HPDE6-E6E7 (cell line): ENCODE results near the gene SVOP.
"Not testable (repeated sequence)": the region's sequence is repeated elsewhere in the genome, so short reads cannot be mapped to it uniquely, and the experiment has no call there.

Experiments
- DNase-seq: peaks from one replicate; pipeline ENCODE4 v3.0.0; 2011; ENCODE audit warnings: missing footprints; ENCODE audit errors: extremely low spot score

The SVOP gene

DNA sequence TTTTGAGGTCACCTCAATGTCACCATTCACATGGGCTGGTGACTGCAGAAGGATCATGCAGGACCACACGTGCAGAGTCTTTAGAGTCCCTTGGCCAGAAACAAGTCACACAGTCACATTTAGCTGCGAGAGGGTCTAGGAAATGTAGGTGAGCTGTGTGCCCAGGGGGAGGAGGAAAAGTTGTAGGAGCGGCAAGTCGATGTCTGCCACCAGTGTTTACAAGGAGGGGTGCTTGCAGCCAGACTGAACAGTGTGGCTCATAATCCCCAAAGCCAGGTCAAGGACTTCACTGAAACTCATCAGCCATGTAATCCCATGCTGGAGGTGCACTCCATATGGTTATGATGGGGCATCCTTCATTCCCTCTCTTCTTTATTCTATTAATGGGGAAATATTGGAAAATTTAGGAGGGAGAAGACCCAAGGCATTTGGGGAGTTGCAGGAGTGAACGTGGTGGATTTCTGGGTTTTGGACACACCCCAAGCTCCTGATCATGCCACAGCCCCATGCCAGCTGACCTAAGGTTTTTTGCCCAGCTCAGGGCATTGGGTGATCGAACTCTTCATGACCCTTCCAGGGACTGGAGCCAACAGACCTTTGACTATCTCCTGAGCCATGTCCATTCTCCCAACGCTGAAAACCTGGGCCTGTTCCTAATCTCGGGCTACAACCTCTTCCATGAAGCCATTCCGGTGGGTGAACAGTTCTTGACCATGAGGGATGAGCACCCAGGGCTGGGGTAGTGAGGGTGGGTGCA, 133.8 kb downstream of the SVOP start:
- DNase-seq, result no peak

DNA sequence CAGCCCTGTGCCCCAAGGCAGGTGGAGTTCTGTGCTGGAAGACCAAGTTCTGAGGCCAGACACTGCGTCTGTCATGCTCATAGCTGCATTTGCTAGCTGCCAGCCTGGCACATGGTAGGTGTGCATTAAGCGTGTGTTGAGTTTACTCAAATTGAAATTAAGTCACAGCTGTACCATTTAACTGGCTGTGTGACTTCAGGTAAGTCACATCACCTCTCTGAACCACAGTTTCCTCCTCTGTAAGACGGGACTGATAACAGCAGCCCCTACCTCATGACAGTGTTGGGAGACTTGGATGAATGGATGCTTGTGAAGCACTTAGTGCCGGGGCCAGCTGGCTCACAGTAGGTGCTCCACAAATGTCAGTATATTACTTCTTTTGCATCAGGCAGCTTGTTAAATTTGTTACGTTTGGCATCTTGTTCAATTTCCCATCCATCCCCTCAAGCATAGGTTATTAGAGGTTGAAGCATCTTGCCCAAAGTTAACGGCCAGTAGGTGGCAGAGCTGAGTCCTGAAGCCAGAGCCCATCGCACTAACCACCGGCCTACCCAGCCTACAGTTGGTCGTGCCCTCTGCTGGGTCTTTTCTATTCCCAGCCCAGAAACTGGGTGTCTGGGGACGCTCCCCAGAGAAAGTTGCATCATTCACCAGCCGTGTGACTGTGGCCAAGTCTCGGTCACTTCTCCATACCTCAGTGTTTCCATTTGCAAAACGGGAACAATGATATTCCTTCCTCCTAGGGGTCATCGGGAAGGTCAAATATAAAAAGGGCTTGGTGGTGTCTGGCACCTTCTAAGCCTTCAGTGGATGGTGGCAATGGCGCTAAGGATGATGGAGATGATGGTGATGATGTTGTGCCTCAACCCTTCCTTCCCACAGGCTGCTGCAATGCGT, 136.5 kb downstream of the SVOP start:
- DNase-seq, result no peak

DNA sequence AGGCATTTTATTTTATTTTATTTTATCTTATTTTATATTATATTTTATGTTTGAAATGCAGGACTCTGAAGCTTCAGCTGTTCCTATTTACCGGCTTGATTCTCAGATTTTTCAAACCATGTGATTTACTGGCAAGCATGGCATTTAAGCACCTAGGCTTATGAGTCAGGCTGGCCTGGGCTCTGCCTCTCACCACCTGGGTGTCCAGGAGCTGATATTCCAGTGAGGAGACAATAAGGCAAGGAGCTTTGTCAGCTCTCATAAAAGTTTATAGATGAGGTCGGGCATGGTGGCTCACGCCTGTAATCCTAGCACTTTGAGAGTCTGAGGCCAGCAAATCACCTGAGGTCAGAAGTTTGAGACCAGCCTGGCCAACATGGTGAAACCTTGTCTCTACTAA, 138.9 kb downstream of the SVOP start:
- peak; percentile 55 for DNase-seq

DNA sequence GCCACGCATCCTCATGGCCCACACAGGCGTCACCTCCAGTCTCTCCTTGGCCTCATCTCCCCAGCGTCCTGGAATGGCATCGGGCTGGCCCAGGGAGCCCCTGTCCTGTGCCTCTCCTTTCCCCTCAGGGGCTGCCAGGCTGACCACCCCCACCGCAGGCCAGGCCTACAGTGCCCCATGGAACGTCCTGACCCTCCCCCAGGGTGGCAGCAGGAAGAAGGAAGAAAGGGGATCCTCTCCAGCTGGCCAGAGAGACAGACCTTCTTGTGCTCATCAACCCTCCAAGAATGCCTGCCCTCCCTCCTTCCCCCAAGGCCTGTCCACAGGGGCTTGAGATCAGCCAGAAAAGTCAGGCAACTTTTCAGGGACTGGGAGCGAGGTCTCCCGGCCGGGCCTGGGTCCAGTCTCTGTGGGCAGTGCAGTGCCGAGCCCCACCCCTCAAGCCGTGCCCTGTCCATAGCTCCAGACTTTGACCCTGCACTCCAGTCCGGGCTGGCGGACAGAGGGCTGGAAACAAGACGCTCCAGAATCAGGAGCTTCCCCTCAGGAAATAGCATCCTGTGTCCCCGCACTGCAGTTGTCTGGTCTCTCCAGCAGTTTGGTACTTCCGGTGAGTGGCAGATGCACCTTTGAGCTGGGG, 141.1 kb downstream of the SVOP start, which contains the start of gene DAO:
DAO (plus strand) TSS at position 478 of the 640 bp plus-strand sequence. CDS start 4,915 bp downstream, outside the sequence.
- no peak for DNase-seq

DNA sequence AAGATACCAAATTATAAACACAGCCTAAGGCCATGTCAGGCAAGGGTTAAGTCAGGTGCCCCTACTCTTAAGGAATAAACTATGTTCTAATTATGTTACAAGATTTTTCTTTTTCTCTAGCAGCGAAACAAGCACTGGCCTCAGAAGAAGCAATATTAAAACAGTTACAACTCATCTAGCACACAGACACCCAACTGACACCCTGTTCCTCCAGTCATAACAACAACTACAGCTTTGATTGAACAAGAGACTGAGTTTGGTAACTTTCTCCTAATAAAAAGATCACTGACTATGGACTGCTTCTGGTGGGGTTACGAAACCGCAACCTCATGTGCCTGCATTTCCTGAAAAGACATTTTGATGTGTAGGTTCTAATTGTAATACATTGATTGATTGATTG, 144.3 kb downstream of the SVOP start:
- no peak for DNase-seq

DNA sequence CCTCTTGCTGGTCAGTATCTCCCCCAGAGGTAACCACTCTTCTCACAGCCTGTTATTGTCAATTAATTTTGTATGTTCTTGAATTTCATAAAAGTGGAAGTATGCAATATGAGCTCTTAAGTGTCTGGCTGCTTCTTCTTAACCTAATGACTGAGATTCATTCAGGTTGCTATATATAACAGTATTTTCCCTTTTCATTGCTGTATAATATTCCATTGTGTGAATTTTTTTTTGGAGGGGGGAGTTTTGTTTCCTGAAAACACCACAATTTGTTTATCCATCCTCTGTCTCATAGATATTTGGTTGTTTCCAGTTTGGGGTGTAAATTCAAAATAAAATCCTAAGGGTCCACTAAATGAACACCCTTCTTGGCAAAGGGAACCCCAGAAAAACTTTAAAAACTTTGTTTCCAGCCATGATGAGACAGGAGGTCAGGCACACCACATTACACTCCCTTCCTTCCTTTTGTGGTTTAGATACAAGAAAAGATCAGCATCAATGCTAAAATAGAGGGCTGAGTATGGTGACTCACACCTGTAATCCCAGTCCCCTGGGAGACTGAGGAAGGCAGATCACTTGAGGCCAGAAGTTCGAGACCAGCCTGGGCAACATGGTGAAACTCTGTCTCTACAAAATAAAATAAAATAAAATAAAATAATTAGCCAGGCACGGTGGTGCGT, 145.0 kb downstream of the SVOP start:
- DNase-seq, result no peak

DNA sequence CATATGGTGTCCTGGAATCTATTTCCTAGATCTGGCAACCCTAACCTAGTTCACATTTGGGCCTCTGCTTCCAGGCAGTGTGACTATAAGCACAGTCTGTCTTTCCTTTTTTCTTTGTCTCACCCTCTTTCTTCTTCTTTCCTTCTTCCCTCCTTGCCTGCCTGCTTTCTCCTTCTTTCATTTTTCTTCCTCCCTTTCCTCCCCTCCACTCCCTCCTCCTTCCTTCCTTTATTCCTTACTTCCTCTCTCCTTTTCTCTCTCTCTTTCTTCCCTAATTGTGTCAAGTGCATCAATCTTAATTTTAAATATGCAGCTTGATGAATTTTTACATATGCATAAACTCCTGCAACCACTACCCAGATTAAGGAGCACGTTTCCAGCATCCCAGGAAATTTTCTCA, 145.6 kb downstream of the SVOP start:
- no peak for DNase-seq

DNA sequence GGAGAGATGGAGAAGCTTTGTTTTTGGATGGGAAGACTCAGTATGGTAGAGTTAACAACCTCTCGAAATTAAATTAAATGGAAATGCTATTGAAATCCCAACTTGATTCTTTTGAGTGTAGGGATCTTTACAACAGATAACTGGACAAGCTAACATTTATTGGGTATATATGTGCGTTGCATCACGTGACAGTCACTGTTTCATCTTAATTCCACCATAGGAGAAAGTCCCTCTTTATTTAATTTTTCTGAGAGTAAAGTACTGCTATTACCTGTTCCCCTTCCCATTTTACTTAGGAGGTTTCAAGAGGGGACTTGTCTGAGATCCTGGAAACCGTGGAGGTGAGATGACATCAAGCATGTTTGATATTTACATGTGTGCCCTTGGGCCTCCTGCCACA, 152.1 kb downstream of the SVOP start:
- no peak for DNase-seq

DNA sequence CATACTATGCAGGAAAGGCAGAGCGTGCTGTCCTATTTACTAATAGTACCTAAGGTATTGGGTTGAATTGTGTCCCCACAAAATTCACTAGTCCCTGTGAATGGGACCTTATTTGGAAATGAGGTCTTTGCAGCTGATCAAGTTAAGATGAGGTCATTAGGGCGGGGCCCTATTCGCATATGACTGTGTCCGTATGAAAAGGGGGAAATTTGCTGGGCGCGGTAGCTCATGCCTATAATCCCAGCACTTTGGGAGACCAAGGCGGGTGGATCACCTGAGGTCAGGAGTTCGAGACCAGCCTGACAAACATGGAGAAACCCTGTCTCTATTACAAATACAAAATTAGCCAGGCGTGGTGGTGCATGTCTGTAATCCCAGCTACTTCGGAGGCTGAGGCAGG, 154.8 kb downstream of the SVOP start:
- DNase-seq, result not testable (repeated sequence)

DNA sequence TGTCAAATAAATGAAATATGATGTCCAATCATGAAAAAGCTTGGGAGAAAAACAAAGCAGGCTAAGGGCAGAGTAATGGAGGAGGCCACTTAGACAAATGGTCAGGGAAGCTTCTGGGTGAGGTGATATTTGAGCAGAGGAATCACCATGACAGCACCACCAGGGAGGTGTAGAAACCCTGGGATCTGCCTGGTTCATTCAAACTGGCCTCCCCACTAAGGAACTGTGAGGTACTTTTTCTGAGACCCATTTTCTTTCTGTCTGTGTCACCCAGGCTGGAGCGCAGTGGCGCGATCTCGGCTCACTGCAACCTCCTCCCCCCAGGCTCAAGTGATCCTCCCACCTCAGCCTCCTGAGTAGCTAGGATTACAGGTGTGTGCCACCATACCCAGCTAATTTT, 155.7 kb downstream of the SVOP start:
- DNase-seq, result no peak

DNA sequence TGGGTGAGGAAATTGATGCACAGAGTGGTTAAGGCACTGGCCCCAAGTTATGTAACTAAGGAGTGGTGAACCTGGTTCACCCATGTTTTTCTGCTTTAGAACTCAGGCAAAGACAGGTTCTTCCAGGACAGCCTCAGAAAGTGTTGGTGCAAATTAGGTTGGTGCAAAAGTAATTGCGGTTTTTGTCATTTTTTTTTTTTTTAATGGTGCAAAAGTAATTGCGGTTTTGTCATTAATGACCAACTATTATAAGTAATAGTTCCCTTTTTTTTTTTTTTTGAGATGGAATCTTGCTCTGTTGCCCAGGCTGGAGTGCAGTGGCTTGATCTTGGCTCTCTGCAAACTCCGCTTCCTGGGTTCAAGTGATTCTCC, 158.3 kb downstream of the SVOP start:
- no peak for DNase-seq

DNA sequence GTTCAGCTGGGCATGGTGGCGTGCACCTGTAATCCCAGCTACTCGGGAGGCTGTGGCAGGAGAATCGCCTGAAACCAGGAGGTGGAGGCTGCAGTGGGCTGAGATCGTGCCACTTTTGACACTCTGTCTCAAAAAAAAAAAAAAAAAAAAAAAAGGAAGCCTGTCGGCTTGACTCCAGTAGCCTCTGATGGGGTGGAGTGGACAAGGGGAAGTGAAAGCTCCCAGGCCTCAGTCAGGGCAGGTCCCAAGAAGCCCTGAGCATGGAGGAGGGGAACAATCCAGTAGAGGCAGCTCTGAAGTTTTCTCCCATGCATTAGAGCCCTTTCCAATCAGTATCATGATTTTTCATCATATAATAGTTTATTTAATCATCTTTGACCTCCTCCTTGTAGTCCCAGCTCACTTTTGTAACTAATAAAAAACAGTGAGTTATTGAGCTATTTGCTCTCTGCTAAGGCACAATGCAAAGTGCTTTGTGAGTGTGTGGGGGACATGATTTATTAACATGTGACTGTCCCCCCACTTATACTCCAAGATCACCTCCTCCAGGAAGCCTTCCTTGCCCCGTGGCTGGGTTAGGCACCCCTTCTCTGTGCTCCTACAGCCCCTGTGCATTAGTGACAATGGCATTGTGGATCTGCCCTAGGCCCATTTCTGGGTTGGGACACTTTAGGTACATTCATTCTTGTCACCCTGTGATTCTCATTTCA, 158.8 kb downstream of the SVOP start:
- no peak for DNase-seq

DNA sequence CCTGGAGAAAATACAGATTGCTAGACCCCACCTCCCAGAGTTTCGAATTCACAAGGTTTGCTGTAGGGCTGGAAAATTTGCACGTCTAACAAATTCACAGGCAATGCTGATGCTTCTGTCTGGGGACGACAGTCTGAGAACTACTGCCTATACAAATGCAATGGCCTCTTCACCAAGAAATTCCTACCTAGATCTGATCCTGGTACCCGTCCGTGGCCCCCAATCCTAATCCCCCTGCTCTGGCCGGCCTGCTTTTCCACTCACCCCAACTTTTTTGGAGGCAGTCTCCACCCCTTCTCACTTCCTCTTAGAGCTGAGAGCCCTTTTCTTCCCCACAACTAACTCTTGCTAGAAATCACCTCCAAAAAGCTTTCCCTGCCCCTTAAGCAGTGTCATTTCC, 160.4 kb downstream of the SVOP start:
- DNase-seq, result no peak

DNA sequence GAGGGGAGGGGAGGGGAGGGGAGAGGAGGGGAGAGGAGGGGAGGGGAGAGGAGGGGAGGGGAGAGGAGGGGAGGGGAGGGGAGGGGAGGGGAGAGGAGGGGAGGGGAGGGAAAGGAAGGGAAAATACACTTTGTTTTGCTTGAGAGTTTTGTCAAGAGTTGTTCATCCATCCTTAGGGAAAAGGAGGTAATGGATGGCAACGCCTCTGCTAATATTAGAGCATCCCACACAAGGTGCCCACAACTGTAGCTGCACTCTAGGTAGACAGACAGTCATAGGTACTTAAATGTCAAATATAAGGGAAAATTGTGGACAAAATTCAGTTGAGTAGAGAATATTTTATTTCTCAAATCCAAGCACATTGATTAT, 161.0 kb downstream of the SVOP start:
- DNase-seq, result no peak

DNA sequence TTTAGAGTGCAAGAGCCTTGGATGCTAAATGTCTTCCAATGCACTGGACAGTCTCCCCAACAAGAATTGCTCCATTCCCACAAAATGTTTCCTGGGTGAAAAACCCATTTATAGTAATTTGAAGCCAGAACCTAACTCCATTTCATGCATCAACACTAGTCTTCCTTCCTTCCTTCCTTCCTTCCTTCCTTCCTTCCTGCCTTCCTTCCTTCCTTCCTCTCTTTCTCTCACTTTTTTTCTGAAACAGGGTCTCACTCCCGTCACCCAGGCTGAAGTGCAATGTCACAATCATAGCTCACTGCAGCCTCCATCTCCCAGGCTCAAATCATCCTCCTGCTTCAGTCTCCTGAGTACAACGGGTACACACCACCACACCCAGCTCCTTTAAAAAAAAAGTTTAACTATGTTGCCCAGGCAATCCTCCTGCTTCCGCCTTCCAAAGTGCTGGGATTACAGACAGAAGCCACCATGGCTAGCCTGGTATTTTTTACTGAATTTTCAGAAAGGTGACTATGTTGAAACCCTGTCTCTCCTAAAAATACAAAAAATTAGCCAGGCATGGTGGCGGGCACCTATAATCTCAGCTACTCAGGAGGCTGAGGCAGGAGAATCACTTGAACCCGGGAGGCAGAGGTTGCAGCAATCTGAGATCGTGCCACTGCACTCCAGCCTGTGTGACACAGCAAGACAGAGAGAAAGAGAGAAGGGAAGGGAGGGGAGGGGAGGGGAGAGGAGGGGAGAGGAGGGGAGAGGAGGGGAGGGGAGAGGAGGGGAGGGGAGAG, 161.5 kb downstream of the SVOP start:
- not testable (repeated sequence) for DNase-seq

DNA sequence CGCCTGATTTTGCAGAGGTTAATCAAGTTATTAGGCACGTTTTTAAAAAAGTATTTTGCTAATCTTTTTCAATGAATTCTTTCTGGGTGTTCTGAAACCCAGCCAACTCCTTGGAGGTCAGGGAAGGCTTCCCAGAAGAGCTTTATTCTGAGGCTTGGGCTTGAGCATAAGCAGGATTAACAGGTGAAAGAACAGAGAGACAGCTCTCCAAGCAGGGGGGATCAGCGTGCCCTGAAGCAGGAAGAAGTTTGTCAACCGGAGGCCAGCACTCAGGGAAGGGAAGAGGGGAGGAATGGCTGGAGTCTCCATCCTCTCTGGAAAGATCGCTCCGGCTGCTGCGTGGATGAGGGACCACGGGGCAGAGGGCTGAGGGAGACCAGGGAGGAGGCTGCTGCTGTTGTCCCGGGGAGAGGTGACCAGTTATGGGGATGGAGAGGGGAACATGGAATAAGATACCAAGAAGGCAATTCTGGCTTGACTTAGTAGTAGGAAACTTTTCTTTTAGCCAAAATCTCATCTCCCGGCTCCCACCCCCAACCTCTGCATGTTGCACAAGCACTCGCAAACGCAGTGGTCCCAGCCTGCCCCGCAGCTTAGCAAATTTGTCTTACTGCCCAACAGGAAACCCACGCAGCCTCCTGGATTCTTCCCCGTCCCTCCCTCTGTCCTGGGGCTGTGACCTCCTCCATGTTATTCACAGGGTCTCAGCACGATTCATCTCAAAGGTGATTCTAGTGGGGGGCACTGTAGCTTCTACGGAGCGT, 162.4 kb downstream of the SVOP start:
- no peak for DNase-seq
